Measurements from ENCODE around the gene FOXC1.

Gene FOXC1

DNA sequence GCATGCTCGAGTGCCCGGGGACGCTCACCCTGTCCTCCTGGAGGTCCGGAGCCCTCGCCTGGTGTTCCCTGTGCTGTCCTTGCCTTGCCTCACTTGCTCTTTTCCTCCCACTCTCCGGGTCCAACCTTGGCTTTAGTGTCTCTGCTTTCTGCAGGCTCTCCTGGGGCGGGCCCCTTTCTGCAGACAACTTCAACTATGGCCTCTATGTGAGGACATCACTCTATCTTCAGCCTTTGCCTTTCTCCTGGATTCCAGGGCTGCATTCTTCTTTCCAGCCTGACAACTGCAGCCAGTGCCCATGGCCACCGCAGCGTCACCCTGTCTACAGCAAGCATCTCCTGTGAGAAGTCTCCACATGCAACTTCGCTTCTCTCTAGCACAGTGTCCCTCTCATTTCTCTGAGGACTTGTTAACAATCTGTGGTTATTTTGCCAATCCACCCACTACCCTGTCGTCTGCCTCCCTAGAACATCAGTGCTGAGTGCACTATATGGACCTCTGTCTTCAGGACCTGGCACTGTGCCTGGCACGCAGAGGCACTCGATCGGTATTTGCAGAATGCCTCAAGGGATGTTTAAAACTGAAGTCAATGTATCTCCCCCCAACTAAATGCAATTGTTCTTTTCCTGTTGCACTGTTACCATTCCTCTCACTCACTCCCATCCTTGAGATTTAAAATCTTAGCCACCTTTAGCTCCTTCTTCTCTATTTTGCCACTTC lies 35.9 kb downstream of the FOXC1 start:
- DNase-seq = no peak

DNA sequence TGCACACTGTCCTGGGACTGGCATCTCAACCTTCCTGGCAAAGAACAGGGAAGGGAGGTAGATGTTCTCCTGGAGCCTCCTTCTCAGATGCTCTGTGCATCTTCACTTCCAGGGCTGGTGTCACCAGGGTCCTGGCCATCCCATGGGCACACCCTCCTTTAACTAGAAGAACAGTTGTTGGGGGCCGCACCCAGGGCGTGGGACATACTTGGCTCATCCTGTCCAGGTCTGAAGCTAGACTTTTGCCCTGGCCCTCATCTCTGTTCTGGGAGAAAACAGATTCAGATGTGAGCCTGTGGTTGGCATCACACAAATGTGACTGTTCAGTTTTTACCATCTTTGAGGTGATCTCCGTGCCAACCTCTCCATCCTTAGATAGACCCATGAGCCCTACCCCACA lies 41.6 kb downstream of the FOXC1 start:
- no peak for DNase-seq

GRCh38 chr6:1652842-1653241 lies 43.1 kb downstream of the FOXC1 start:
- DNase-seq = no peak

- no peak for DNase-seq
Observed at GRCh38 chr6:1654054-1654453, 44.3 kb downstream of the FOXC1 start.

GRCh38 chr6:1657116-1657770 lies 47.5 kb downstream of the FOXC1 start:
- no peak for DNase-seq

GRCh38 chr6:1657771-1658165 lies 48.1 kb downstream of the FOXC1 start:
- DNase-seq = no peak

- DNase-seq = no peak
Observed at GRCh38 chr6:1658212-1659005, 48.7 kb downstream of the FOXC1 start.

GRCh38 chr6:1659816-1660215 lies 50.1 kb downstream of the FOXC1 start:
- DNase-seq = no peak

DNA sequence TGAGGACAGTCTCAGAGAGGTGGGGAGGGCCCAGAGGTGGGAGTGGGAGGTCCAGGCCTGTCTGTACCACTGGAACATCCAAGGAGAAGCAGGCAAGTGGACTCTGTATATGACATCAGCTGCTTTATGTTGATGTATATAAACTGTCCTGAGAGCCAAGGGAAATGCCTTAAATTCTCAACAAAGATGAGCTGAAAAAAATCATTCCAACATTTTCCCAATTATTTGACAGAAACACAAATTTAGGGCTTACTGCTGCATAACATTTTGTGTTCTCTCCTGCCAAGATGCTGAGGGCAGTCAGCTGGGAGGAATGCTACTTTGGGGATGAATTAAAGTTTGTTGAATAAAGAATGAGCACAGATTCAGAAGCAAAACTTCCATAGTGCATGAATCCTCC lies 52.8 kb downstream of the FOXC1 start:
- DNase-seq = no peak

Measured in activated CD4-positive, alpha-beta T cell treated with anti-CD3 and anti-CD28 coated beads, Interleukin-2, amount 50 U/mL, for 16 hours (primary cell).